Glutamatergic neuron (in vitro differentiated cells): ENCODE data around the gene FGF8. TPM values are rescaled to one million over a fixed set of nuclear protein-coding genes. Genes with fewer than 3 reads are reported as not detected.

Source experiments
- DNase-seq: peaks from one replicate; pipeline ENCODE4 v3.0.0; 2022
- H3K27ac Mint-ChIP-seq: one replicate; pipeline ENCODE4 v1.8.0; 2020; ENCODE audit warnings: mild to moderate bottlenecking, mixed read lengths, inconsistent platforms; ENCODE audit not compliant: unreplicated experiment
- H3K27me3 Mint-ChIP-seq: one replicate; pipeline ENCODE4 v1.8.0; 2020; ENCODE audit warnings: mild to moderate bottlenecking, moderate library complexity, mixed read lengths, inconsistent platforms; ENCODE audit not compliant: unreplicated experiment
- H3K36me3 Mint-ChIP-seq: one replicate; pipeline ENCODE4 v1.8.0; 2020; ENCODE audit warnings: mild to moderate bottlenecking, mixed read lengths, inconsistent platforms; ENCODE audit not compliant: unreplicated experiment
- H3K4me1 Mint-ChIP-seq: one replicate; pipeline ENCODE4 v1.8.0; 2020; ENCODE audit warnings: mild to moderate bottlenecking, low read depth, mixed read lengths, inconsistent platforms; ENCODE audit not compliant: unreplicated experiment
- H3K4me3 Mint-ChIP-seq: one replicate; pipeline ENCODE4 v1.8.0; 2020; ENCODE audit warnings: mild to moderate bottlenecking, mixed read lengths, inconsistent platforms; ENCODE audit not compliant: unreplicated experiment
- H3K9me3 Mint-ChIP-seq: one replicate; pipeline ENCODE4 v1.8.0; 2020; ENCODE audit warnings: mild to moderate bottlenecking, moderate library complexity, mixed read lengths, inconsistent platforms; ENCODE audit not compliant: unreplicated experiment
- long read RNA-seq: library from polyadenylated mRNA; unstranded; transcript quantifications from one replicate; pipeline ENCODE4 v2.0.0, GENCODE V29; 2020; ENCODE audit not compliant: unreplicated experiment
- total RNA-seq: library from RNA; stranded (reverse); fragmentation: NEBNext Ultra II Directional; extraction: Animal tissue kit (Norgen Biotek cat#: 25700); gene quantifications from one replicate; pipeline ENCODE4 v1.2.1, GENCODE V29; 2021; ENCODE audit not compliant: unreplicated experiment
- TF ChIP-seq, protein P1 (sequence below): fragments of 200-600 bp; sonication (generic); IDR thresholded peaks from one replicate; pipeline ENCODE4 v1.5.0; 2021; ENCODE audit not compliant: partially characterized antibody, unreplicated experiment

The FGF8 gene, protein sequence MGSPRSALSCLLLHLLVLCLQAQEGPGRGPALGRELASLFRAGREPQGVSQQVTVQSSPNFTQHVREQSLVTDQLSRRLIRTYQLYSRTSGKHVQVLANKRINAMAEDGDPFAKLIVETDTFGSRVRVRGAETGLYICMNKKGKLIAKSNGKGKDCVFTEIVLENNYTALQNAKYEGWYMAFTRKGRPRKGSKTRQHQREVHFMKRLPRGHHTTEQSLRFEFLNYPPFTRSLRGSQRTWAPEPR
- 1.1 TPM for total RNA-seq
- long read RNA-seq, partial matches to known transcripts: 0 of 1 reads
- long read RNA-seq, other reads (novel, unspliced or antisense): 0 of 1 reads

DNA sequence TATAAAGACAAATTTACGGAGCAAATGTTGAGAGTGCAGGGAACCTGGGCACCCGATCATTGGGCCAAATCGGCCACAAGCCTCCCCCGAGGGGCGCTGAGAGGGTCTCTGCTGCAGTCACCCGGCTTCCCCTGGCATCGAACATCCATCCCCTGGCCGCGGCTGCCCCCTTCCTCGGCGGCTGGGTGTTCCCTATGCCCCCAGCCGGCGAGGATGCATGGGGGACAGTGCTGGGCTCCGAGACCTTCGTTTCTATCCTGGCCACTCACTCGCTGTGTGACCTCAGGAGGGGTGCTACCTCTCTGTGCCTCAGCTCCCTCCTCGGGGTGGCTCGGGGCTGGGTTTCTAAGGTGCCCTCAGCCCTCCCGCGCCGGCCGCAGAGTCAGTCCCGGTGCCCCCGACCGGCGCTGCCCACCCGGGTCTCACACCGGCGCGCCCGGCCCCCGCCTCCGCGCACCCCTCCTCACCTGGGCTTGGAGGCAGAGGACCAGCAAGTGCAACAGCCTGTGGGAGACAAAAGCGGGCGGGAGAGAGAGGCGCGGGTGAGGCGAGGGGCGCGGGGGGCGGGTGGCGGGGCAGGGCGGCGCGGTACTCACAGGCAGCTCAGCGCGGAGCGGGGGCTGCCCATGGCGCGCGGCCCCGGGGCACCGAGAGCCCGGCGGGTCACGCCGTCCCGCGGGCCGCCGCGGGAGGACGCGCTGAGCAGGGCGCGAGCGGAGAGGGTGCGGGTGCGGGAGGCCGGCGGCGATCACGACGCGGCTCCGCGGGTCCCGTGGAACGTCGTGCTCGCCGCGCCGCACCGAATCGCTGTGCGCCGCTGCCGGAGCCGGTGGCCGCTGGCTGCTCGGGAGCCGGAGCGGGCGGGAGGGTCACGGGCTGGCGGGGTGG is at the start of gene FGF8:
FGF8 (minus strand) TSS at position 842 of the 888 bp plus-strand sequence; CDS start at position 628, 214 bp downstream.
- H3K27ac Mint-ChIP-seq: no peak within 1 kb of the TSS
- H3K36me3 Mint-ChIP-seq: no peaks in the 10 kb centered on the region
- peaks cover 23% of the 10 kb centered on the region for H3K27me3 Mint-ChIP-seq
- H3K9me3 Mint-ChIP-seq: peaks cover 11% of the 10 kb centered on the region
- no peak for DNase-seq
- H3K4me1 Mint-ChIP-seq: peaks cover 23% of the 10 kb centered on the region
- TF ChIP-seq, protein P1, sequence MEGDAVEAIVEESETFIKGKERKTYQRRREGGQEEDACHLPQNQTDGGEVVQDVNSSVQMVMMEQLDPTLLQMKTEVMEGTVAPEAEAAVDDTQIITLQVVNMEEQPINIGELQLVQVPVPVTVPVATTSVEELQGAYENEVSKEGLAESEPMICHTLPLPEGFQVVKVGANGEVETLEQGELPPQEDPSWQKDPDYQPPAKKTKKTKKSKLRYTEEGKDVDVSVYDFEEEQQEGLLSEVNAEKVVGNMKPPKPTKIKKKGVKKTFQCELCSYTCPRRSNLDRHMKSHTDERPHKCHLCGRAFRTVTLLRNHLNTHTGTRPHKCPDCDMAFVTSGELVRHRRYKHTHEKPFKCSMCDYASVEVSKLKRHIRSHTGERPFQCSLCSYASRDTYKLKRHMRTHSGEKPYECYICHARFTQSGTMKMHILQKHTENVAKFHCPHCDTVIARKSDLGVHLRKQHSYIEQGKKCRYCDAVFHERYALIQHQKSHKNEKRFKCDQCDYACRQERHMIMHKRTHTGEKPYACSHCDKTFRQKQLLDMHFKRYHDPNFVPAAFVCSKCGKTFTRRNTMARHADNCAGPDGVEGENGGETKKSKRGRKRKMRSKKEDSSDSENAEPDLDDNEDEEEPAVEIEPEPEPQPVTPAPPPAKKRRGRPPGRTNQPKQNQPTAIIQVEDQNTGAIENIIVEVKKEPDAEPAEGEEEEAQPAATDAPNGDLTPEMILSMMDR: no peak
- H3K4me3 Mint-ChIP-seq: peak within 1 kb of the TSS; percentile 71

DNA sequence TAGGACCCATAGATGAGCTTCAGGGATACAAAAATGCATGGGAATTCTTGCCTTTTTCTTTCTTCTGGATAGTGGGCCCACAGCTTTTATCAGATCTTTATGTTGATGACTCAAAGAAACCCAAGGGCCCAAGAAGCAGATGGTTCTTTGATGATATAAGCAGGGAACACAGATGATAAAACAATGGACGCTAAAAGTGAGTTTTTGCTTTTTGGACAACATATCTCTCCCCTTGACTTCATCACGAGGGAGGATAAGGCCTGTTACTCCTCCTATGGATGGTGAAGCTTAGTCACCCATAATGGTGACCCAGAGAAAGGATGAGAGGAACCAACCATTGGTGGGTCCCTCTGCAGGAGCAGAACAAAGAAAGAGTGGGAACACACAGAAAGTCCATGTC is 48.8 kb upstream of the FGF8 start:
- TF ChIP-seq, protein P1: no peak
- Mint-ChIP-seq H3K27ac (no peak overlapping the region), H3K4me3 (no peak overlapping the region), H3K9me3 (peaks cover 2% of the 10 kb centered on the region), H3K4me1 (peaks cover under 1% of the 10 kb centered on the region), H3K27me3 (peaks cover 4% of the 10 kb centered on the region), H3K36me3 (peaks cover 5% of the 10 kb centered on the region)
- DNase-seq: no peak

DNA sequence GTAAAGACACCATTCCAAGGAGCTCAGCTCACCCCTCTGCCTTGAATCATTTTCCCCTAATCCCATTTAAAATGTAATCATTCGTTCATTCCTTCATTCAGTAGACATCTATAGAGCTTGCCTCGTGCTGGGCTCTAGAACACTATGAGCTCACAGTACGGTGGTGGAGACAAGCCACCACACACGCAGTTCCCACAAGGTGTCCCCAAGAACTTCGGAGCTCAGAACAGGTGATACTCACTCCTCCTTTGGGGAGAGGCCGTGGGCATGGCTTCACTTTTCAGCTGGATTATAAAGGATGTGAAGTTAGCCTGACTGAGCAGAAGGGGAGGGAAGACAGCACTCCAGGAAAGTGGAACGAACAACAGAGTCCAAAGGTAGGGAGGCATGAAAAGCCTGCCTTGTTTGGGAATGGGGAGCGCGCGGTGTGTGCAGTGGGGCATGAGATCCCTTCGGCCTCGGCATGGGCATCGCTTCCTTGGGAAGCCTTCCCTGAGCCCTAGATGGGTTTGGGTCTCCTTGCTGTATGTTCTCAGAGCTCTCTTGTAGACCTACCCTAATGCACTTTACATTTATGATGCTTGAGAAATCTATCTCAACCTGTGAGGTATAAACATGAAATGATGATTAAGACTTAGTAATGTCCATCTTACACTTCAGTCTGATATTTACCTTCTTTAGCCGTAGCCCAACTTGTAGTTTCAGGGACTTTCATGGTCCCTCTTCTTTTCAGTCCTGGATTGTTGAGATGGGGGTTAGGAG is 43.1 kb upstream of the FGF8 start:
- H3K27ac Mint-ChIP-seq: peak overlapping the region; percentile 99
- H3K27me3 Mint-ChIP-seq: peaks cover 15% of the 10 kb centered on the region
- TF ChIP-seq, protein P1: no peak
- no peak for DNase-seq
- H3K9me3 Mint-ChIP-seq: peaks cover 23% of the 10 kb centered on the region
- H3K4me3 Mint-ChIP-seq: peak overlapping the region; percentile 95
- H3K4me1 Mint-ChIP-seq: peaks cover 15% of the 10 kb centered on the region
- H3K36me3 Mint-ChIP-seq: no peaks in the 10 kb centered on the region

GRCh38 chr10:101818119-101818871 is 42.4 kb upstream of the FGF8 start, which contains the start of gene OGA:
OGA (minus strand) TSS chr10:101818444; CDS start chr10:101818022, 422 bp downstream.
- DNase-seq: peak; percentile 97
- Mint-ChIP-seq H3K36me3 (no peaks in the 10 kb centered on the region), H3K4me3 (peak within 1 kb of the TSS; percentile 95), H3K27me3 (peaks cover 15% of the 10 kb centered on the region), H3K9me3 (peaks cover 23% of the 10 kb centered on the region), H3K27ac (peak within 1 kb of the TSS; percentile 99), H3K4me1 (peaks cover 21% of the 10 kb centered on the region)
- TF ChIP-seq, protein P1: no peak
